Endothelial cell of umbilical vein (primary cell): ENCODE measurements around the gene PPCDC.

Experiments
- CTCF ChIP-seq, 2 donors: IDR thresholded peaks; 1 replicate in 1 of 2; 2 replicates in 1 of 2; pipeline ENCODE4 v1.5.1; 2011; ENCODE audit warnings: low read length in 2 of 2, mild to moderate bottlenecking in 2 of 2, moderate library complexity in 2 of 2, control low read depth in 1 of 2, inconsistent platforms in 1 of 2, low read depth in 1 of 2; ENCODE audit not compliant: insufficient read depth in 1 of 2; ENCODE audit errors: extremely low read depth in 1 of 2
- POLR2A ChIP-seq: IDR thresholded peaks from 2 replicates; pipeline ENCODE4 v1.6.1; 2012; ENCODE audit warnings: low read depth, mild to moderate bottlenecking, control low read depth, low read length

- no peak for TF ChIP-seq CTCF (IDR thresholded peaks at IDR 0.05; ENCODE audit: extremely low read depth in 1 of 2, insufficient read depth in 1 of 2, low read depth in 1 of 2, low read length in 2 of 2)
- no peak for TF ChIP-seq POLR2A
These were observed 41.2 kb upstream of the PPCDC start for GRCh38 chr15:74982183-74982582.
